GM19240 (cell line): ENCODE measurements around the gene MBTPS1.
A peak's percentile ranks its signal among the peaks of the same experiment; 100 is the strongest.

Source experiments
- DNase-seq: peaks from one replicate; pipeline ENCODE4 v3.0.0; 2011; ENCODE audit warnings: low spot score; ENCODE audit not compliant: insufficient read length

The MBTPS1 gene

GRCh38 chr16:84116720-84117493 is at the start of gene MBTPS1:
MBTPS1 (minus strand) TSS chr16:84116942; CDS start chr16:84101783, 15,159 bp downstream.
- DNase-seq = peak; percentile 85

GRCh38 chr16:84165746-84166145 is 49.0 kb upstream of the MBTPS1 start:
- DNase-seq = no peak

- no peak for DNase-seq
Measured at GRCh38 chr16:84161801-84162200, 45.1 kb upstream of the MBTPS1 start.

GRCh38 chr16:84161037-84161436 is 44.3 kb upstream of the MBTPS1 start:
- no peak for DNase-seq

- DNase-seq = no peak
Measured at GRCh38 chr16:84159800-84160199, 43.1 kb upstream of the MBTPS1 start.

GRCh38 chr16:84159007-84159406 is 42.3 kb upstream of the MBTPS1 start:
- no peak for DNase-seq

GRCh38 chr16:84156342-84156784 is 39.6 kb upstream of the MBTPS1 start:
- no peak for DNase-seq

GRCh38 chr16:84155771-84156170 is 39.0 kb upstream of the MBTPS1 start:
- DNase-seq = no peak

- no peak for DNase-seq
Measured at GRCh38 chr16:84155226-84155625, 38.5 kb upstream of the MBTPS1 start.

- no peak for DNase-seq
Measured at GRCh38 chr16:84153660-84154214, 37.0 kb upstream of the MBTPS1 start.

- DNase-seq = no peak
Measured at GRCh38 chr16:84150926-84151325, 34.2 kb upstream of the MBTPS1 start.

GRCh38 chr16:84144859-84145639 is 28.3 kb upstream of the MBTPS1 start, which contains the start of the genes DNAAF1 and HSDL1:
DNAAF1 (plus strand) TSS chr16:84145308; CDS start chr16:84145441, 133 bp downstream.
HSDL1 (minus strand) TSS chr16:84145177; CDS start chr16:84131321, 13,856 bp downstream.
- DNase-seq = peak; percentile 91

GRCh38 chr16:84144209-84144858 is 27.6 kb upstream of the MBTPS1 start:
- DNase-seq = no peak

GRCh38 chr16:84143784-84144199 is 27.1 kb upstream of the MBTPS1 start:
- no peak for DNase-seq

GRCh38 chr16:84143081-84143480 is 26.3 kb upstream of the MBTPS1 start:
- DNase-seq = no peak

- DNase-seq = no peak
Measured at GRCh38 chr16:84141143-84141670, 24.5 kb upstream of the MBTPS1 start.

GRCh38 chr16:84139628-84140258 is 23.0 kb upstream of the MBTPS1 start:
- DNase-seq = no peak

GRCh38 chr16:84138824-84139627 is 22.3 kb upstream of the MBTPS1 start:
- no peak for DNase-seq

GRCh38 chr16:84138500-84138823 is 21.7 kb upstream of the MBTPS1 start:
- no peak for DNase-seq

- no peak for DNase-seq
Measured at GRCh38 chr16:84137769-84138357, 21.1 kb upstream of the MBTPS1 start.
